GM13977 (cell line): Measurements from ENCODE around the gene MARCHF9.

ENCODE experiments used
- DNase-seq: peaks from one replicate; pipeline ENCODE4 v3.0.0; 2012; ENCODE audit warnings: low spot score
- CTCF ChIP-seq: IDR thresholded peaks from 2 replicates; pipeline ENCODE4 v1.5.1; 2012; ENCODE audit warnings: mild to moderate bottlenecking, control low read depth; ENCODE audit not compliant: insufficient read depth; ENCODE audit errors: extremely low read depth, missing control alignments
- in situ Hi-C: fragments of 300-500 bp; cut with MboI; formaldehyde crosslinking; loops from one replicate; pipeline ENCODE4 v1.12.0; 2022; ENCODE audit warnings: low sequenced_read_pairs, low pct_unique_long_range_greater_than_20kb, mixed read lengths, inconsistent platforms; ENCODE audit not compliant: unreplicated experiment

The MARCHF9 gene

GRCh38 chr12:57808351-57808750 is 53.4 kb downstream of the MARCHF9 start:
- no peak for TF ChIP-seq CTCF
- DNase-seq: no peak
- in situ Hi-C loops: no loop called here

GRCh38 chr12:57809425-57809824 is 54.5 kb downstream of the MARCHF9 start:
- in situ Hi-C loops: no loop called here
- no peak for DNase-seq
- TF ChIP-seq CTCF: no peak
